Choroid plexus epithelial cell (primary cell): ENCODE measurements around the gene LGMN.

Source experiments
- DNase-seq: peaks from one replicate; pipeline ENCODE4 v3.0.0-alpha.2; 2010; ENCODE audit warnings: low read depth
- H3K4me3 ChIP-seq: 2 replicates; pipeline ENCODE4 v1.5.1; 2011; ENCODE audit warnings: low read depth, mild to moderate bottlenecking, control low read depth, low read length, moderate library complexity
- TF ChIP-seq, protein P1 (sequence below): conservative IDR thresholded peaks from 2 replicates; pipeline ENCODE4 v1.5.1; 2011; ENCODE audit warnings: low read depth, mild to moderate bottlenecking, control low read depth, inconsistent platforms, low read length, moderate library complexity

LGMN gene

DNA sequence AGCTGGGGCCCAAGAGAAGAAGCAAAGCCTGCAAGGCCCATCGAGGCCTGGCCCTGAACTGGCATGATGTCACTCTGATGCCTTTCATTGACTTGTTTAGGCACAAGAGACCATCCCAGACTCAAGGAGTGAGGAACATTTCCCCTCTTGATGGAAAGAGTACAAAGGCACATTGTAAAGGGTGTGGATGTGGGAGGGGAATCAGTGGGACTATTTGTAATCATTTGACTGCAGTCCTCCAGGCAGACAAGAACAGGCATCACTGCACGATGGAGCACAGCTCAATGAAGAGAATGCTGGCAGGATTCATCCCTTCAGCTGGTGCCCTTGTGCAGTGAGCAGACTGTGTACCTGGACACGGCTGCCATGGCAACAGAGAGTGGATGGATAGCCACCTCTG, 87.9 kb downstream of the LGMN start:
- no peak overlapping the region for H3K4me3 ChIP-seq
- TF ChIP-seq, protein P1, sequence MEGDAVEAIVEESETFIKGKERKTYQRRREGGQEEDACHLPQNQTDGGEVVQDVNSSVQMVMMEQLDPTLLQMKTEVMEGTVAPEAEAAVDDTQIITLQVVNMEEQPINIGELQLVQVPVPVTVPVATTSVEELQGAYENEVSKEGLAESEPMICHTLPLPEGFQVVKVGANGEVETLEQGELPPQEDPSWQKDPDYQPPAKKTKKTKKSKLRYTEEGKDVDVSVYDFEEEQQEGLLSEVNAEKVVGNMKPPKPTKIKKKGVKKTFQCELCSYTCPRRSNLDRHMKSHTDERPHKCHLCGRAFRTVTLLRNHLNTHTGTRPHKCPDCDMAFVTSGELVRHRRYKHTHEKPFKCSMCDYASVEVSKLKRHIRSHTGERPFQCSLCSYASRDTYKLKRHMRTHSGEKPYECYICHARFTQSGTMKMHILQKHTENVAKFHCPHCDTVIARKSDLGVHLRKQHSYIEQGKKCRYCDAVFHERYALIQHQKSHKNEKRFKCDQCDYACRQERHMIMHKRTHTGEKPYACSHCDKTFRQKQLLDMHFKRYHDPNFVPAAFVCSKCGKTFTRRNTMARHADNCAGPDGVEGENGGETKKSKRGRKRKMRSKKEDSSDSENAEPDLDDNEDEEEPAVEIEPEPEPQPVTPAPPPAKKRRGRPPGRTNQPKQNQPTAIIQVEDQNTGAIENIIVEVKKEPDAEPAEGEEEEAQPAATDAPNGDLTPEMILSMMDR: no peak
- DNase-seq: no peak

DNA sequence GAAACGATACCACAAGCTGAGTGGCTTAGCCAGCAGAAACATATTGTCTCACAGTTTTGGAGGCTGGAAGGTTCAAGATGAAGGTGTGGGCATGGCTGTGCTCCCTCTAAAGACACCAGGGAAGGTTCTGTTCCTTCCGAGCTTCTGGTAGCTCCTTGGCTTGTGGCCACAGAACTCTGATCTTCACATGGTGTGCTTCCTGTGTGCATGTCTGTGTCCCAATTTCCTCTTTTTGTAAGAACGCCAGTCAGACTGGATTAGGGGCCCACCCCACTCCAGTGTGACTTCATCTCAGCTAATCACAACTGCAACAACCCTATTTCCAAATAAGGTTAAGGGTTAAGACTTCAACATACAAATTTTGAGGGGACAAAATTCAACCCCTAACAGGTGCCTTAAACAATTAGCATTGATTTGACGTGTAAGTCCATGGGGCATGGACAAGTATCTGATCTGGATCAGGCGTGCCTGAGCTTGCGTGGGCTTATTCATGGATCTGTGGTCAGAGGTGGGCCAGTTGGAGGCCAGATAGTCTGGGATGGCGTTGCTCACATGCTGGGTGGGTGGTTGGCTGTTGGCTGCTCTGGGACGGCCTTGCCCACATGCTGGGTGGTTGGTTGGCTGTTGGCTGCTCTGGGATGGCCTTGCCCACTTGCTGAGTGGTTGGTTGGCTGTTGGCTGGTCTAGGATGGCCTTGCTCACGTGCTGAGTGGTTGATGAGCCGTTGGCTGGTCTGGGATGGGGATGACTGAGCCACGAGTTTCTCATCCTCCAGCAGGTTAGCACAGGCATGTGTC, 88.5 kb downstream of the LGMN start:
- H3K4me3 ChIP-seq: no peak overlapping the region
- peak; percentile 68 for DNase-seq
- TF ChIP-seq, protein P1: no peak

DNA sequence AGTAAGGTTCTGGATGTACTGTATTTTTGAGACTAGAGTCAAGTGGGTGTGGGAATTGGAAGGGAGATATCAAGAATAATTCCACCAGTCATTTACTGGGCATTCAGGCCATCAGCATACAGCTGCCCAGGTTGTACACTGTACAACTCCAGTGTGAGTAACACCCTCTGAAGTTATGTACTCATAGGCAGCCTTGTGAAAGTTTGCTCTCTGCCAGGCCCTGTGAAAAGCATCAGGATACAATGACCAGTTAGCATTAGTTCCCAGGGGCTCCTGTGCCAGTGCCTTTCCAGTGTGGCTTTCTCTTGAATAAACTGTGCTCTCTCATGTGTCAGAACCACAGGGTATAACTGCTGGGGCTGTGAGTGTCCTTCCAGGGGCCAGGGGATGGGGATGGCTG, 89.7 kb downstream of the LGMN start:
- no peak for DNase-seq
- TF ChIP-seq, protein P1: no peak
- H3K4me3 ChIP-seq: no peak overlapping the region

DNA sequence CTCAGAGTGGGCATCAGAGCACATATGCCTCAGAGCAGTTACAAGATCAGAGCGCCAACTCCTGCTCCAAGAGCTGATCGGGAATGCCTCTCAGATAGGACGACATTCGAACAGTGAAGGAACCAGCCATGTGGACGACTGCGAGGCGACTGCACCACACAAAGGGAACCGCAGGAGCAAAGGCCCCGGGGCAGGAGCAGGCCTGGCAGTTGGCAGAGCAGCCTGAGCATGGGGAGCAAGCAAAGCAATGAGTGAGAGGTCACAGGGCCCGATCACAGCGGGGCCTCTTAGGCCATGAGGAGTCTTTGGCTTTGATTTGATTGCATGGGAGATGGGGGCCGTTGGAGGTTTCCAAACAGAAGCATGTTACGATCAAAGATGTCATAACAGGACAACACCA, 90.3 kb downstream of the LGMN start:
- H3K4me3 ChIP-seq: no peak overlapping the region
- no peak for DNase-seq
- TF ChIP-seq, protein P1: no peak

DNA sequence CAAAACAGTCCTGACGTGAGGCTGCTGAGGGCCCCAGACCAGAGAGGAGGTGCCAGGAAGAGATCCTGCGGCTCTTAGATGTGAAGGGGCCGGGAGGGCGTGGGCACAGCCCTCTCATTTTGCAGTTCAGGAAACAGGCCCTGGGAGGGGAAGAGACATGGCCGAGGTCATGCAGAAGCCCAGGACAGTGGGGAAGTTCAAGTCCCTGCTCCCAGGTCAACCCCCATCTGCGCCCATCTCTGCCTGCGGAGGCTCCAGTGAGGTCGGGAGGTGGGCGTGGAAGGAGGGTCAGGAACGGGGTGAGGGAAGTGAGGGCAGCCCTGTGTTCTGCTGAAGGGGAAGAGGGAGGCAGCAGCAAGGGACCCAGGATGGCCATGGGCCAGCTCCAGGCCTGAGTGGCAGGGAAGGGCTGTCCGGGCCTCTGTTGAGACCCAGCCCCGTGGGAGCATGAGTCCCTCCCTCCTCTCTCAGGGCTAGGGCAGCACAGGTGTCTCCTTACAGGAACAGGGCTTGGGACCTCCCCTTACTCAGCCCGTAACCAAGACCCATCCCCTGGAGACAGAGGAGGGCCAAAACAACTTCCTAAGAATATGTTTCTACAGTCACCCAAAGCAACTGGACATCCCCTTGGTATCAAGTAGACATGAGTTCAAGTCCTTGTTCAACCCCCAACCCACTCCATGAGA, 90.8 kb downstream of the LGMN start:
- no peak overlapping the region for H3K4me3 ChIP-seq
- TF ChIP-seq, protein P1: no peak
- DNase-seq: no peak

DNA sequence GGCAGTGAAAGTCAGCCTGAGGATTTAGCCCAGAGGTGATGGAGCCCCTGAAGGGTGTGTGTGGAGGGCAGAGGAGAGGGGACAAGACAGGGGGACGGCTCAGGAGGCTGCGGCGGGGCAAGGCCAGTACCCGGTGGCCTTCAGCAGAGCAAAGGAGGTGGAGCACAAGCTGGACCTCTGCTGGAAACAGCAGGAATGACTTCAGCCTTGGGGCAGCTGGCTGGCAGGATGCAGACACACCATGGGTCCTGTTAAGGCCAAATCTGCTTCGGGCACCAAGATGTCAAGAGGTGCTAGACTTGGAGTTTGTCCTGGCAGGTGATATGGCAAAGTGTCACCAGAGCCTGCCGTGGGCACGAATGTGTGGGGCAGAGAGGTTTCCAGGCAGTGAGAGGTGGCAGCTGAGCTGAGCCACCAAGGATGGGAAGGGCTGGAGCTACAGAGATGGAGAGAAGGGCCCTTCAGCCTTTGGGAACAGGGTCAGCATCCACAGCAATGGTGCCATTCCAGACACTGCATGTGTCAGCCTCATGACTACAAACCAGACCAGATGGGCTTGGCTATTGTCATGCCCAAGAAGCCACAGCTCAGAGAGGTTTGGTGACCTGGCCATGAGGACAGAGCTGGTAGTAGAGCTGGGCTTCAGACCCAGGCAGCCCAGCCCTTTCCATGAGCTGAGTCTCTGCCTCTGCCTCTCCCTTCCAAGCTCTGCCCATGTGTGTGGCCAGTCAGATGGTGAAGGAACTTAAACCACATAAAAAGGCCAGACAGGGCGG, 91.9 kb downstream of the LGMN start:
- TF ChIP-seq, protein P1: peak; percentile 36
- DNase-seq: no peak
- H3K4me3 ChIP-seq: no peak overlapping the region
